Glomerular visceral epithelial cell (primary cell): ENCODE results near the gene FBLN2.

Experiments
- DNase-seq: peaks from one replicate; pipeline ENCODE4 v3.0.0-alpha.2; 2016; ENCODE audit errors: extremely low spot score

The FBLN2 gene

GRCh38 chr3:13685721-13686120, 136.8 kb downstream of the FBLN2 start:
- no peak for DNase-seq

GRCh38 chr3:13686367-13687160, 137.6 kb downstream of the FBLN2 start:
- no peak for DNase-seq

DNA sequence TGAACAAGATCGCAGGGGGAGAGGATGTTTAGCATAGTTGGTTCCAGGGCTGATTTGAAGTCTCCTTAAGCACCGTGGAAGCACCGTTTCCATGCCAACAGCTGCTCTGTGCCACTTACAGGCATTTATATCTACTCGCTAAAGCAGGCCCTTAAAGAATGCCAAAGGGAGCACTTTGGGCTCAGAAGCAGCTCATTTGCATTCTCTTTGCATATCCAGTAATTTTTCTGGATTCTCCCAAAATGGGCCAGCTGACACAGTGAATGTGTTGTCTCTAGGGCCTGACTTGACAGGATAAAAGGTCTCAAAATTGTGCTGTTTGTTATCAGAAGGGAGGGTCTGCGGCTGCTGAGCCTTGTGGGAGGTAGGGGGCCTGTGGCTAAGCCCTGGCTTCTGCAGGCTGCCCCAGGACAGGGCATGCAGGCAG, 138.6 kb downstream of the FBLN2 start:
- no peak for DNase-seq
